DMS53 (cell line): ENCODE data around the gene ACER3.
"Not testable (repeated sequence)": the region's sequence is repeated elsewhere in the genome, so short reads cannot be mapped to it uniquely, and the experiment has no call there.

Experiments used
- DNase-seq: peaks from one replicate; lab custom pipeline; 2025; lab: John Stamatoyannopoulos, UW

Gene ACER3

GRCh38 chr11:76919887-76920746 lies 59.4 kb downstream of the ACER3 start:
- DNase-seq, result peak; percentile 99

- DNase-seq, result no peak
Observed at GRCh38 chr11:76927160-76927559, 66.4 kb downstream of the ACER3 start.

DNA sequence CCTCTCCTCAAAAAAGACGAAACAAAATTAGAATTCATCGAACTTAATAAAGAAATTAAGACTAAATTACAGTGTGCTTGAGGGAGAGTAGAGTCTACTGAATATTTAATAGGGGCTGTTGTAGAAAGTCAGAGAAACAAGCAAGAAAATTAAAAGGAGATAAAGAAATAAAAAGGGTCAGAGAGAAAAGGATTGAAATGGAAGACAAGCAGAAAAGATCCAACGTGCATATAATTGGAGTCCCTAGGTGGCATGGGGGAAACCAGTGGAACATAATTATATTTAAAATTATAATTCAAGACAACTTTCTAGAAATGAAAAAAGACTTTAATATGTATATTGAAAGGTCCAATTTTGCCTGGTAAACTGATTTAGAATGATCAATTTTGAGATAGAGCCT lies 74.3 kb downstream of the ACER3 start:
- DNase-seq, result peak; percentile 65

GRCh38 chr11:76939219-76939631 lies 78.5 kb downstream of the ACER3 start:
- peak; percentile 73 for DNase-seq

DNA sequence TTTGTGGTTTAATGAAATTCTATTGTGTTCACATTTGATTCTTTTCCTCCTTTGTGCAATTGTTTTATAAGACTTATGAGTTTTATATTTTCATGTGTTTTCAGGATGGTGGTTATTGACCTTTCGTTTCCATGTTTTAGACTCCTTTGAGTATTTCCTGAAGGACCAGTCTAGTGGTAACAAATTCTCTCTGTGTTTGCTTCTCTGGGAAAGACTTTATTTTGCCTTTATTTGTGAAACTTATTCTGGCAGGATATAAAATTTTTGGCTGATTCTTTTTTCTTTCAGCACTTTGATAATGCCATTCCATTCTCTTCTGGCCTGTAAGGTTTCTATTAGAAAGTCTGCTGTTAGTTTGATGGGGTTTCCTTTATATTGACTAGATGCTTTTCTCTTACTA lies 83.5 kb downstream of the ACER3 start:
- DNase-seq, result no peak

DNA sequence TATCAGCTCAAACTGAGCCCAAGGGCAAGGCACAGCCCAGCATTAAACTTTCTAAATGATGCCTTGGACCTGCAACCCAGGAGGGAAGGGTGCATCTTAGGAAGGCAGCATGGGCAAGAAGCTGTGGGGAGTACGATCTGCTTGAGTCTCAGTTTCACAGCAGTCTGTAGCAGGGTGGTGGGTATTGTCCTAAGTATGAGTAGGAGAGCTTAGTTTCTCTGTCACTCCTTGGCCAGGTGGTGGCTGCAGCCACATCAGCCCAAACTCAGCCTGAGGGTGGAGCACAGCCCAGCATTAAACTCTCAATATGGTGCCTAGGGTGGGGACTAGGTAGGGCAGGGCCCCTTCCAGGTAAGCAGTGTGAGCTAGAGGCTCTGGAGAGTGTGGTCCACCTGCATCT lies 85.5 kb downstream of the ACER3 start:
- DNase-seq, result no peak

DNA sequence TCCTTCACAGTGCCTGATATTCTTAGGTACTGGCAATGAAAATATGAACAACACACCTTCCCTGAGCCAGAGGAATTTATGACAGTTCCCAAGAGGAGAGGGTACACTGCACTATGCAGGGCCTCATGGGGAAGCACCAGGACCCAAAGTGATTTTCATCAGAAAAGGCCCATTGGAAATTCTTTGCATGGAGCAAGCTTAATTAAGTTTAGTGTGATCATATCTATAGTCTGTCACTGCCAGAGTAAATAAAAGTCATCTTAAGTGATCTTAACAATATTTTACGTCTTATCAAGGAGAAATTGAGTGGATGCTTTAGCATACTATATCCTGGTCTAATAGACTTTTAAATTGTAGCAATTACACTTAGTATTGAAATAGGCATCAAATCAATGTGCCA lies 86.5 kb downstream of the ACER3 start:
- no peak for DNase-seq

DNA sequence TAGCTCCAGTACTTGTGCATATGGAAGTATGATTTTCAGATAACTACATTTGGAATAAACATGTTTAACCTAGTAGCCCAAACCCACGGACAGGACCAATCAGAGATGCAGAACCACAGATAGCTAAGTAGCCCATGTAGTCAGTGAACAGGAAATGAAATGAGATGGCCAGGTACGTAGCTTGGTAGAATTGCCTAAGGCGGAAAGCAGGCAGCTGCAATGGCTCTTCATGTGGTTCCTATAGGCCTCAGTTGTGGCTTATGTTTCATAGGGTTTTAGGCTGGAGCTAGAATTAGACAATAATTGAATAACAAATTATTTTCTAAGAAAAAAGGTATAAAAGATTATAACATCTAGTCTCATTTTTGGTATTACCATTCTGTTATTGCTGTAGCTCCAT lies 87.1 kb downstream of the ACER3 start:
- DNase-seq, result no peak

DNA sequence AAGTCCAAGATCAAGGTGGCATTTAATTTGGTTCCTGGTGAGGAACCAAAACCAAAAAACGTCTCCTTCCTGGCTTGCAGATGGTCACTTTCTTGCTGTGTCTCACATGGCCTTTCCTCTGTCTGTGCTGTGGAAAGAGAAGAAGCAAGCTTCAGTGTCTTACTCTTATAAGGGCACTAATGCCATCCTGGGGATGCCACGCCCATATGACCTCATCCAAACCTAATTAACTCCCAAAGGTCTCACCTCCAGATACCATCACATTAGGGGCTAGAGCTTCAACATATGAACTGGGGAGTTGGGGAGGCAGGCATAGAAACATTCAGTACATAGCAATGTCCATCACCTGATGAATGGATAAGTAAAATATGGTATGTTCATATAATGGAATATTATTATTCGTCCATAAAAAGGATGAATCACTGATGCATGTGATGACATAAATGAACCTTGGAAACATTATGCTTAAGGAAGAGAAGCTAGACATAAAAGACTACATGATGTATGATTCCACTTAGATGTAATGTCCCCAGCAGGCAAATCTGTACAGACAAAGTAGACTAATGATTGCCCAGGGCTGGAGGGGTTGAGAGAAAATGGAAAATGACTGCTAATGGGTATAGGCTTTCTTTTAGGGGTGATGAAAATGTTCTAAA lies 94.9 kb downstream of the ACER3 start:
- DNase-seq, result no peak

DNA sequence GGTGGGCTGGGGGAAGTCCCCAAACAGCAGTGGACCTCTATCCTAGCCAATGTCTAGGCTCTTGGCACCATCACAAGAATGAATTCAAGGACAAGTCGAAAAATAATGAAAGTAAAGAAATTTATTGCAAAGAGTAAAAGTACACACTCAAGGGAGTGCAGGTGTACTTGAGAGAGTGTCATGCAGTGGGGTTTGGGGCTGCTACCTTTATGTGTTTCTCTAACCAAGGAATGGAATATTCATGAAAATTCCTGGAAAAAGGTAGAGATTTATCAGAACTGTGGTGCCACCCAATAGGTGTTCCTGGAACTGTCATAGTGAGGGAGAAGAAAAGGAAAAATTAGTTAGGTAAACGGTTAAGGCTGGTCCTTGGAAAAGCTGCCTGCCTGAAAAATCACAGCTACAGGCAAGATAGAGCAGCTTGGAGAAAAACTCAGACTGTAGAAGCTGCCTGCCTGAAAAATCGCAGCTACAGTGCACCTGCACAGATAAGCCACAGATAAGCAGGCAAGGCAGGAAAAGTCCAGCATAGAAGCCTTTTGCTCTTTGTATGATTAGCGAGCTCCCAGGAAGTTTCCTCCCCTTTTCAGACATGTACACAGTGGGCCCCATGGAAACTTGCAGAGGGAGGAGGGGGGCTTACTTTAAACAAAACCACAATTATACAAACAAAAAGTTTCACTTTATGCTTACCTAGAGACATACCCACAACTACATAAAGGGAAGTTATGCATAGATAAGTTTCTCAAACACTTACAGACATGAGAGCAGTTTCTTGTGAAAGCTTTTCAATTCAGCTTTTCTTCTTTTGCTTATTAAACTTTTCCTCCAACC lies 102.1 kb downstream of the ACER3 start:
- no peak for DNase-seq

DNA sequence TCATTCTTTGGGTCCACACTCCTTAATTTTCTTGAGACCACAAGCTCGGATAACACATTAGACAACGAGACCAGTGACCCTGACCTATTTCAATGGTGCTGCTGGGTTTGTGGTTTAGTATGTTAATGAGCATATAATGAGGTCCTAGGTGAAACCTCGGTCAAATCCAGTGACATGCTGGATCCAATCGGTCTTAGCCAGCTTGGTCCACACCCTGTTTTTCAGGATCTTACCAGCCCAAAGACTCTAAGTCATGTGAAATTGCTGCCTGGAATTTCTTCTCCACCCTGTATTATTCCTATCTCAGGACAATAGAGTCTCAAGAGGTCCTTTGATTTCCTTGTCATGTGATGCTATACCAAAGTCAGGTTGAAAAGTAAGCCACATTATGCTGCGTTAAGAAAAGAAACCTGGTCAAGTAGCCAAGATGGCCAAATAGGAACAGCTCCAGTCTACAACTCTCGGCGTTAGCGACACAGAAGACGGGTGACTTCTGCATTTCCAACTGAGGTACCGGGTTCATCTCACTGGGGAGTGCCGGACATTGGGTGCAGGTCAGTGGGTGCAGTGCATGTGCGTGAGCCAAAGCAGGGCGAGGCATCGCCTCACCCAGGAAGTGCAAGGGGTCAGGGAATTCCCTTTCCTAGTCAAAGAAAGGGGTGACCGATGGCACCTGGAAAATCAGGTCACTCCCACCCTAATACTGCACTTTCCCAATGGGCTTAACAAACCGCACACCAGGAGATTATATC lies 102.9 kb downstream of the ACER3 start:
- DNase-seq, result not testable (repeated sequence)

GRCh38 chr11:76972051-76972450 lies 111.3 kb downstream of the ACER3 start:
- DNase-seq, result no peak

DNA sequence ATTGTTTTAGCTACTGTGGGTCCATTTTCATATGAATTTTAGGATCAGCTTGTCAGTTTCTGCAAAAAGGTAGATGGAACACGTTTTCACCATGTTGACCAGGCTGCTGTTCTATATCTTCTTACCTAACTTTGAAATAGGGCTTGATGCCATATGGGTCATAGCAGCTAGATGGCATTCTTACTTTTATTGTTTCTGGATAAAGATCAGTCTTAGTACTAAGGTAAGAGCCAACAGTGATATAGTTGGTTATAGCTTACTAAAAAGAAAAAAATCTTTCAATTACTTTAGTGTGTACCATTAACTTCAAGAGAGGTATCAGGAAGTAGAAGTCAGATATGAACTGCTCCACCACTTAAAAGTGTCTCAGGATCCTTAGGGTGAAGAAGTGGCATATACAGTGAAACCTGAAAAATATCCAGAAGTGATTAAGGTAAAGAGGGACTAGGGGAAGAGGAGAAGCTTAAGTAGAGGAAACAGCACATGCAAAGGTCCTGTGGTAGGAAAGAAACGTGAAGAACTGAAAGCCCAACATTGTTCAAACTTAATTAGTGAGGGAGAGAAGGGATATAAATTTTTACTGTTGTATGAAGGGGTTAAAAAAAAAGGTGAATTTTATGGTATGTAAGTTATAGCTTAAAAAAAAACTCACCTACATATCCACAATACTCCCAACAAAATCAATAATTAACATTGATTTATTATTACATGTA lies 113.6 kb downstream of the ACER3 start:
- no peak for DNase-seq

DNA sequence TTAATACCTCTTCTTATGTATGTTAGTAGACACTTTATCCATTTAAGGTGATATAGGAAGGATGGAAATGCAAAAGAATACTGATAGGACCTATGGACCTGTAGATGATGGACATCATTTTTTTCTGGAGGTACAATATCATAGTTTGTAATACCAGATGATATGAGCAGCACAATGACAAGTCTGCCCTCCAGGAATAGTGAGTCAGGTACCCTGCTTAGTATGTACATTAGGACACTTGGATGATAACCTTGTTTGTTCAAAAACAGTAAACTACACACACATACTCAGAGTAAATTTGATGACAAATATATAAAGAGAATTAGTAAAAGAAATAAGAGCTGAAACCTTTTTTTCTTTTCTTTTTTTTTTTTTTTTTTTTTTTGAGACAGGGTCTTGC lies 114.8 kb downstream of the ACER3 start:
- peak; percentile 37 for DNase-seq

- no peak for DNase-seq
Observed at GRCh38 chr11:76977791-76978190, 117.1 kb downstream of the ACER3 start.

GRCh38 chr11:76978239-76978638 lies 117.5 kb downstream of the ACER3 start:
- DNase-seq, result peak; percentile 32

GRCh38 chr11:76978818-76979217 lies 118.1 kb downstream of the ACER3 start:
- DNase-seq, result no peak

GRCh38 chr11:76980196-76980595 lies 119.5 kb downstream of the ACER3 start:
- DNase-seq, result no peak

GRCh38 chr11:76984743-76985142 lies 124.0 kb downstream of the ACER3 start:
- peak; percentile 60 for DNase-seq

DNA sequence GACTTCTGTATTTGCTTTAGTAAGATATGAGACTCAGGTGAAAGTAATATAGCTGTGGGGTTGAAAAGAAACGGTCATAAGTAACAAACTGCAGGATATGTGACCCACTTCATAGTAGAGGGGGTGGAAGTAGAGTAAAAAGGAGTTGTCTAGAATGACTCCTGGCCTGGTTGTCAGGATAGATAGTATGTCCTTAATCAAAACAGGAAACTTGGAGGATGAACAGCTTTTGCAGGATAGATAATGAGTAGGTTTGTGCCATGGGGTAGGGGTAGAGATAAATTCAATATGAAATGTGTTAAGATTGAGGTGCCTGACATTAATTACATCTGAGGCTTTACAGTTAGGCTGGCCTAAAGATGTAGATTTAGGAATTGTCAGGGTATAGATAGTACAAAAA lies 126.5 kb downstream of the ACER3 start:
- no peak for DNase-seq

- DNase-seq, result no peak
Observed at GRCh38 chr11:76990628-76991027, 129.9 kb downstream of the ACER3 start.
